HEK293 (cell line): ENCODE data around the gene DMRTC1.
"Not testable (repeated sequence)": the region's sequence is repeated elsewhere in the genome, so short reads cannot be mapped to it uniquely, and the experiment has no call there.

Experiments
- WT1 ChIP-seq: fragments of 450-650 bp; formaldehyde crosslinking; IDR thresholded peaks from 2 replicates; pipeline ENCODE4 v1.5.1; 2016; ENCODE audit warnings: missing biosample characterization, missing genetic modification characterization
- YY1 ChIP-seq: fragments of 450-650 bp; formaldehyde crosslinking; IDR thresholded peaks from 2 replicates; pipeline ENCODE4 v1.5.1; 2018; ENCODE audit warnings: missing biosample characterization, missing genetic modification characterization
- TF ChIP-seq, protein P1 (sequence below): fragments of 450-650 bp; formaldehyde crosslinking; IDR thresholded peaks from 2 replicates; pipeline ENCODE4 v1.5.1; 2016; ENCODE audit warnings: missing biosample characterization, missing genetic modification characterization
- TF ChIP-seq, protein P2 (sequence below): fragments of 450-650 bp; formaldehyde crosslinking; IDR thresholded peaks from 2 replicates; pipeline ENCODE4 v1.5.1; 2016; ENCODE audit warnings: missing biosample characterization, missing genetic modification characterization

DNA sequence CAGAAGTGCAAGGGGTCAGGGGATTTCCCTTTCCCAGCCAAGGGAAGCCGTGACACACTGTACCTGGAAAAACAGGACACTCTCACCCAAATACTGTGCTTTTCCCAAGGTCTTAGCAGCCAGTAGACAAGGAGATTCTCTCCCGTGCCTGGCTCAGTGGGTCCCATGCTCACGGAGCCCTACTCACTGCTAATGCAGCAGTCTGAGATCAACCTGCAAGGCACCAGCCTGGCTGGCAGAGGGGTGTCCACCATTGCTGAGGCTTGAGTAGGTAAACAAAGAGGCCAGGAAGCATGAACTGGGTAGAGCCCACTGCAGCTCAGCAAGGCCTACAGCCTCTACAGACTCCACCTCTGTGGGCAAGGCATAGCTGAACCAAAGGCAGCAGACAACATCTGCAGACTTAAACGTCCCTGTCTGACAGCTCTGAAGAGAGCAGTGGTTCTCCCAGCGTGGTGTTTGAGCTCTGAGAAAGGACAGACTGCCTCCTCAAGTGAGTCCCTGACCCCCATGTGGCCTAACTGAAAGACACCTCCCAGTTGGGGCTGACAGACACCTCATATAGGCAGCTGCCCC lies 37.3 kb upstream of the DMRTC1 start:
- TF ChIP-seq WT1, YY1 (tag by site-specific recombination): not testable (repeated sequence)
- TF ChIP-seq, protein P1, sequence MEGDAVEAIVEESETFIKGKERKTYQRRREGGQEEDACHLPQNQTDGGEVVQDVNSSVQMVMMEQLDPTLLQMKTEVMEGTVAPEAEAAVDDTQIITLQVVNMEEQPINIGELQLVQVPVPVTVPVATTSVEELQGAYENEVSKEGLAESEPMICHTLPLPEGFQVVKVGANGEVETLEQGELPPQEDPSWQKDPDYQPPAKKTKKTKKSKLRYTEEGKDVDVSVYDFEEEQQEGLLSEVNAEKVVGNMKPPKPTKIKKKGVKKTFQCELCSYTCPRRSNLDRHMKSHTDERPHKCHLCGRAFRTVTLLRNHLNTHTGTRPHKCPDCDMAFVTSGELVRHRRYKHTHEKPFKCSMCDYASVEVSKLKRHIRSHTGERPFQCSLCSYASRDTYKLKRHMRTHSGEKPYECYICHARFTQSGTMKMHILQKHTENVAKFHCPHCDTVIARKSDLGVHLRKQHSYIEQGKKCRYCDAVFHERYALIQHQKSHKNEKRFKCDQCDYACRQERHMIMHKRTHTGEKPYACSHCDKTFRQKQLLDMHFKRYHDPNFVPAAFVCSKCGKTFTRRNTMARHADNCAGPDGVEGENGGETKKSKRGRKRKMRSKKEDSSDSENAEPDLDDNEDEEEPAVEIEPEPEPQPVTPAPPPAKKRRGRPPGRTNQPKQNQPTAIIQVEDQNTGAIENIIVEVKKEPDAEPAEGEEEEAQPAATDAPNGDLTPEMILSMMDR (tag by site-specific recombination): not testable (repeated sequence)
- TF ChIP-seq, protein P2, sequence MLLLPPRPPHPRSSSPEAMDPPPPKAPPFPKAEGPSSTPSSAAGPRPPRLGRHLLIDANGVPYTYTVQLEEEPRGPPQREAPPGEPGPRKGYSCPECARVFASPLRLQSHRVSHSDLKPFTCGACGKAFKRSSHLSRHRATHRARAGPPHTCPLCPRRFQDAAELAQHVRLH (tag by site-specific recombination): not testable (repeated sequence)
